Right ventricle myocardium inferior (tissue), 1 donor: ENCODE results near the gene OR10A6. TPM values are rescaled to one million over a fixed set of nuclear protein-coding genes. Genes with fewer than 3 reads are reported as not detected.

ENCODE experiments used
- ATAC-seq: fragments of 200-7000 bp; cut with Tn5 transposase; one replicate; pipeline ENCODE4 v1.9.1; 2020; ENCODE audit warnings: mild to moderate bottlenecking, moderate library complexity
- DNase-seq: peaks from one replicate; pipeline ENCODE4 v3.0.0; 2021; ENCODE audit errors: missing footprints
- intact Hi-C: fragments of 100-400 bp; cut with DNase I; formaldehyde crosslinking; loops from one replicate; pipeline ENCODE4 v1.11.0; 2022
- total RNA-seq: library from RNA; stranded (reverse); fragmentation: NEBNext Ultra II Directional; extraction: Animal tissue kit (Norgen Biotek cat#: 25700); gene quantifications from one replicate; pipeline ENCODE4 v1.2.1, GENCODE V29; 2021
- donor health status: DM: no; HTN: yes; CAD: no; lungs with severe emphysema.

The OR10A6 gene
- total RNA-seq, 1 donor from 2014 or later = not detected

GRCh38 chr11:7918141-7918540 is 12.9 kb downstream of the OR10A6 start:
- intact Hi-C loops = no loop called here
- no peak for DNase-seq
- no peak for ATAC-seq

- DNase-seq (no peak), ATAC-seq (no peak)
- intact Hi-C loops = no loop called here
These were observed 20.1 kb downstream of the OR10A6 start for GRCh38 chr11:7911011-7911410.

DNA sequence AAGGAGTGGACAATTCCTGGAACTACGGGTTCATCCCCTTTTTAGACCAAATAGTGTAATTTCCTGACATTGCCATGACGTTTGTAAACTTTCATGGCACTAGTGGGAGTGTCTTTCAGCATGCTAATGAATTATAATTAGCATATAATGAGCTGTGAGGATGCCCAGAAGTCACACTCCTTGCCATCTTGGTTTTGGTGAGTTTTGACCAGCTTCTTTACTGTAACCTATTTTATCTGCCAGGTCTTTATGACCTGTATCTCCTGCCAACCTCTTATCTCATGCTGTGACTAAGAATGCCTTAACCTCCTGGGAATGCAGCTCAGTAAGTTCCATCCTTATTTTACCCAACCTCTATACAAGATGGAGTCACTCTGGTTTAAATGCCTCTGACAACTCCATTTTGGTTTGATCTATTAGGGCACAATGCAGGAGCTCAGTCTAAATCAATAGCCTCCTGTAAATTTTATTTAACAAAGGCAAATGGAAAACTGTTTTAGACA is 20.7 kb downstream of the OR10A6 start:
- ATAC-seq (no peak), DNase-seq (no peak)
- intact Hi-C loops = no loop called here

- intact Hi-C loops = no loop called here
- ATAC-seq (no peak), DNase-seq (no peak)
These were observed 21.3 kb downstream of the OR10A6 start for GRCh38 chr11:7909585-7910285.

- intact Hi-C loops = no loop called here
- no peak for ATAC-seq
- DNase-seq = no peak
These were observed 23.9 kb downstream of the OR10A6 start for GRCh38 chr11:7907121-7907520.

GRCh38 chr11:7906481-7906880 is 24.6 kb downstream of the OR10A6 start:
- intact Hi-C loops = no loop called here
- DNase-seq (no peak), ATAC-seq (no peak)

DNA sequence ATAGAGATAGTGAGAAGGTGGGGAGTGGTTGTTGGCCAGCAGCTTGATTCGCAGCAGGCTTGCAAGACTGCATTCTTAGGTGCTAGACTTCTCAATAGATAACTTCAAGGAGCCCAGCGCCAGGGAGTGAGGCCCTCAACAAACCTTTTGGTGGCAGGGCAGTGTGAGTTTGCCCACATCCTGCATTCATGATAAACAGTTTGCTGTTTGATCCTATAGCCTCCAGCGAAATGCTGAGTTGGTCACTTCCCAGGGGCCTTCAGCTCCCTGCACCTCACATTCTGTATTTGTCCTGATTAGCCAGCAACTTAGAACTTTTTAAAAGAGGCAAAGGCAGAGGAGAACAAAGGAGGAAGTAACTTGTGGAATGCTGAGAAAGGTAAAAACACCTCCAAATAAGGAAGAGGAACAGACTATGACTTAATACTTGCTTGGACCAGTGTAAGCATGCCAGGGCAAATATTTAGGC is 25.1 kb downstream of the OR10A6 start:
- ATAC-seq = no peak
- intact Hi-C loops = no loop called here
- DNase-seq = no peak

DNA sequence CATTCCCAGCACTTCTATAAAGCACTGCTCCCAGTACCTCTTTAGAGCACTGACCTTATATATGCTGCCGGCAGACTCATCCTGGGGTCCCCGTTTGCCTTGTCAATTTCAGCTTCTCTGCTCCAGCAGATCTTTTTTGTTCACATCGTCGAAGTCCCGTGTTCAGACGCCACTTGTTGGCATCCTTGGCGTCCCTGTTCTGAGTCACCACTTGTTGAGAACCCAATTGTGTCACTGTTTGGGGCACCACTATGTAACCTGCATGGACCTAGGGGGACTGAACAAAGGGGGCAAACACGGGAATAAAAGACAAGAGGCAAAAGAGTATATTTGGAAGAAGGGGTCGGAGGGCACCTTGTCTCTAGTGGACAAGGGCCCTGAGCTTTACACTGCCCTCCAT is 25.5 kb downstream of the OR10A6 start:
- intact Hi-C loops = no loop called here
- ATAC-seq = no peak
- no peak for DNase-seq

- no peak for ATAC-seq
- intact Hi-C loops = no loop called here
- no peak for DNase-seq
These were observed 26.2 kb downstream of the OR10A6 start for GRCh38 chr11:7904917-7905316.

DNA sequence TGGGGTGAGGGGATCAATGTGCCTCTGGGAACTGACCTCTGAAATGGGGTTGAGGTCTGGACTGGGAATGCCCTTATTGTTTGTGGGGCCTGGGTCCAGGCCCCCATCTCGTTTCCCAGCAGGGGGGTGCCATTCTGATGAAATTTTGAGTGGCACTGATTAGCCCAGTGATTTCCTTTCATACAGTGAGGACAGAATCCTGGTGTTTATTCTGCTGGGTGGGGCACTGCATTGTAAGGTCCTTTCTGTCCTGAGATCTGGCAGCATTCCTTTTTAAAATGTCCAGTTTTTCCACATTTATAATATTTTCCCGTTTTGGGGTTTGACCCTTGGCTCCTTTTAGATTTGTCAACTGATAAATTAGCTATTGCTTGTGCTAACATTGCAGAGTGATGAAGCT is 27.1 kb downstream of the OR10A6 start:
- no peak for DNase-seq
- intact Hi-C loops = no loop called here
- no peak for ATAC-seq

GRCh38 chr11:7901319-7901854 is 29.7 kb downstream of the OR10A6 start:
- intact Hi-C loops = no loop called here
- ATAC-seq (no peak), DNase-seq (no peak)

DNA sequence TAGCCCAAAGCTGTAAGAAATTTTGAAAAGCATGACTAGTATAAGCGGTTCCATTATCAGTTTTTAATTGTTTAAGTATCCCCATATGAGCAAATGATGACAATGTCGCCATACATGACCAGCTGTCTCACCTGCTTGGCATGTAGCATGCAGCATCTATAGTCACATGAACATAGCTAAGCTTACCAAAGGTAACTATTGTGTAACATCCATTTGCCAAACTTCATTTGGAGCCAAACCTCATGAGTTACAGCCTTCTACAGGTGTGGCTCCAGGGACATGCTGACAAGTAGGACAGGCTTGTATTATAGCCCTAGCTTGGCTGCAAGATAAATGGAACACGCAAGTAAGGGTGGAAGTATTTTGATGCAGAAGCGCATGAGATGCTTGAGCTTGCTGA is 30.4 kb downstream of the OR10A6 start:
- intact Hi-C loops = no loop called here
- DNase-seq (no peak), ATAC-seq (no peak)

DNA sequence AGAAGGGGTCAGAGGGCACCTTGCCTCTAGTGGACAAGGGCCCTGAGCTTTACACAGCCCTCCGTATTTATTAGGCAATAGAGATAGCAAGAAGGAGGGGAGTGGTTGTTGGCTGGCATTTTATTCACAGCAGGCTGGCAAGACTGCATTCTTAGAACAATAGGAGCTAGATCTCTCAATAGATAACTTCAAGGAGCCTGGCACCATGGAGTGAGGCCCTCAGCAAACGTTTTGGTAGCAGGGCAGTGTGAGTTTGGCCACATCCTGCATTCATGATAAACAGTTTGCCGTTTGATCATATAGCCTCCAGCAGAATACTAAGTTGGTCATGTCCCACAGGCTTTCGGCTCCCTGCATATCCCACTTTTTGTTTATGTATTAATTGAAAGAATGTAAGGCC is 31.6 kb downstream of the OR10A6 start:
- DNase-seq (no peak), ATAC-seq (no peak)
- intact Hi-C loops = no loop called here

DNA sequence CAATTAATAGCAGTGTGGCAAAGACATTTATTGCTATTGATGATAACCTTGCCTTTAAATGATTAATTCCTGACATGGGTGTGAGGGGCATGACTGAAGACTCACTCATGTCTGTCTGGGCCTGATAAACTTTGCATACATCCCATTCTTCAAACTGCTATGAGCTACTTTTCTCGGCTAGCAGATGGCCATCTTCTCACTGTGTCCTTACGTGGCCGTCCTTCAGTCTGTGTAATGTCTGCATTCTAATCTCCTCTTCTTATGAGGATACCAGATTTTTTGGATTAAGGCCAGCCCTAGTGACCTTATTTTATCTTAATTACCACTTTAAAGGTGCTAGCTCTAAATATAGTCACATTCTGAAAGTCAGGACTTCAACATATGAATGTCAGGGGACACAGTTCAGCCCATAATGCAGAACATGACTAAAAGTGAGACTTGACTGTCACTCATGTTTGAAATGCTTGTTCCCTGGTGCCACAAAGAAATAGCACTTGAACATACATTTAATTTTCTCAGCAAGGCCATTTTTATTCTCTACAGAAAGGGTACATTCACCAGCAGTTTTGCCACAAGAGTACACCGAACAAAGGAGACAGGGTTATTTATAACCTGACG is 32.3 kb downstream of the OR10A6 start:
- DNase-seq = no peak
- intact Hi-C loops = no loop called here

GRCh38 chr11:7896009-7896785 is 34.9 kb downstream of the OR10A6 start:
- intact Hi-C loops = no loop called here
- no peak for ATAC-seq

More for the DNA sequence above, 32.3 kb downstream of the OR10A6 start:
- no peak for ATAC-seq

DNA sequence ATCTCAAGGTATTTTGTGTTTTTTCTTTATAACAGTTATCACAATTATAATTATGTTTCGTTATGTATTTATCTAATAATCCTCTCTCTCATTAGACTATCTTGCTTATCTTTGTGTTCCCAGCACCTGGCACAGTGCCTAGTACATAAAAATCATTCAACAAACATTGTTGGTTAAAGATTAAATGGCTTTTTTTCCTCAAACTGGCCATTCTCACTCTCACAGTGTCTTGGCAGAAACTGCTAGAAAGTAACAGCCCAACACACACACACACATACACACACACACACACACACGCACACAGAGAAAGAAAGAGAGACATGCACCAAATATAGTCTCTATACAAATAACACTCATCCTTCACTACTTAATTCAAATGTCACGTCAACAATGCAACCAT is 36.8 kb downstream of the OR10A6 start:
- DNase-seq (no peak), ATAC-seq (no peak)
- intact Hi-C loops = loop anchor here (5.0 kb wide), 1 partner anchor 208 kb away; no protein-coding TSS in a partner anchor

More at GRCh38 chr11:7896009-7896785, 34.9 kb downstream of the OR10A6 start:
- no peak for DNase-seq

DNA sequence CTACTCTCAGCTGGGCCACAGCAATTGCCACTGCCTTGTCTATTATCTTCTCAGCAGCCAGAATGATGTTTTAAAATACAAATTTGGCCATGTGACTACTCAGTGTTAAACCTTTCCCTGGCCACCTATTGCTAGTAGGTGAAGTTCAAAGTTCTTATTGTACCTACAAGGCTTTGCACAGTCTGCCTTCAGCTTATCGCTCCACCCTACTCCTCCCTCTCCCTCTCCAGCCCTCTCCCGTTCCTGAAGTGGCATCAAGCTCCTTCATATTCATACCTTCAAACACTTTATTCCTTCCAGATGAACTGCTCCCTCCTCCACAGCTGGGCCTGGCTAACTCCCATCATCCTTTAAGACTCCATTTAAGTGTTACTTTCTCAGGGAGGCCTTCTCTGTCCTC is 37.3 kb downstream of the OR10A6 start:
- DNase-seq = no peak
- no peak for ATAC-seq
- intact Hi-C loops = loop anchor here (2.0 to 5.0 kb wide), 2 partner anchors 93 to 209 kb away; partner anchors contain the start of gene EIF3F

GRCh38 chr11:7892840-7893254 is 38.2 kb downstream of the OR10A6 start:
- DNase-seq (no peak), ATAC-seq (no peak)
- intact Hi-C loops = loop anchor here (2.0 to 5.0 kb wide), 2 partner anchors 94 to 209 kb away; partner anchors contain the start of gene EIF3F

DNA sequence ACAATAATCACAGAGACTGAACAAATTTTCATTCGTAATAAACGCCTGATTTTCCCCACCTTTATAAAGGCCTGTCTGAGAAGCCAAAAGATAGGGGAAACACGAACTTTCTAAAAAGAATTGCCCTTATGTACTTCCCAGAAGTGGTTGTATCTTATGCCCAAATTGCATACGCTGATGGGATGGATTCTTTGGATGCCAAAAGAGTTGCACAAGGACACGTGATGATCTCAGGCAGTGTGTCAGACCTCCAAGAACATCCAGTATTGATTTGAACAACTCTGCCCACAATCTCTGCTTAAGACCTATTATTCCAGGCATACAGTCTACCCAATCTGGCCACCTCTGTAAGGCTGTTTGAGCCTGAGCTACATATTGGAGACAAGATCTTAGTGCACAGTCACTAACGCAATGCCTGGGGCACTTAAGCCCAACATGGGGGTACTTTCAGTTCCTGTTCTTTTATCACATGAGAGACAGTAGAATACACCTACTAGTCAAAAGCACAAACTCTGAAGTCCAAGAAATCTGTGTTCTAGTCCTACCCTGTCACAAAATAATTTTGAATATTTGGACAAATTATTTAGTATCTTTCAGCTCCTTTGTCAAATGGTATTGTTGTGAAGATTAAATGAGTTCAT is 38.9 kb downstream of the OR10A6 start:
- intact Hi-C loops = loop anchor here (2.0 to 5.0 kb wide), 2 partner anchors 95 to 210 kb away; partner anchors contain the start of gene EIF3F
- no peak for DNase-seq
- ATAC-seq = no peak
